Endodermal cell (in vitro differentiated cells): ENCODE results near the gene GTPBP6. TPM values are rescaled to one million over a fixed set of nuclear protein-coding genes. Genes with fewer than 3 reads are reported as not detected.

ENCODE experiments used
- DNase-seq: peaks from one replicate; pipeline ENCODE4 v3.0.0-alpha.2; 2017
- H3K27ac ChIP-seq: 2 replicates; pipeline ENCODE4 v1.5.1; 2013; ENCODE audit warnings: mild to moderate bottlenecking, low read depth, low read length, moderate library complexity
- H3K27me3 ChIP-seq: 2 replicates; pipeline ENCODE4 v1.6.1; 2013; ENCODE audit warnings: mild to moderate bottlenecking, low read length, moderate library complexity; ENCODE audit not compliant: insufficient read depth, control insufficient read depth, poor library complexity, severe bottlenecking
- H3K36me3 ChIP-seq: 2 replicates; pipeline ENCODE4 v1.7.0; 2013; ENCODE audit warnings: mild to moderate bottlenecking, low read length, moderate library complexity; ENCODE audit not compliant: control insufficient read depth, insufficient read depth
- H3K4me1 ChIP-seq: one replicate; pipeline ENCODE4 v1.7.0; 2013; ENCODE audit warnings: low read length; ENCODE audit not compliant: control insufficient read depth, insufficient read depth
- H3K4me3 ChIP-seq: 2 replicates; pipeline ENCODE4 v1.5.1; 2013; ENCODE audit warnings: mild to moderate bottlenecking, low read length, moderate library complexity
- H3K9ac ChIP-seq: 2 replicates; pipeline ENCODE4 v1.6.1; 2013; ENCODE audit warnings: mild to moderate bottlenecking, low read length, moderate library complexity; ENCODE audit not compliant: poor library complexity, severe bottlenecking; ENCODE audit errors: extremely low read depth
- H3K9me3 ChIP-seq: 2 replicates; pipeline ENCODE4 v1.6.1; 2013; ENCODE audit warnings: mild to moderate bottlenecking, low read length, moderate library complexity; ENCODE audit not compliant: control insufficient read depth
- H3K27ac Mint-ChIP-seq: 2 replicates; pipeline ENCODE4 v1.8.0; 2020; ENCODE audit warnings: mixed read lengths
- H3K27me3 Mint-ChIP-seq: 2 replicates; pipeline ENCODE4 v1.8.0; 2021; ENCODE audit warnings: mild to moderate bottlenecking, mixed read lengths; ENCODE audit not compliant: insufficient read depth
- H3K36me3 Mint-ChIP-seq: 2 replicates; pipeline ENCODE4 v1.8.0; 2020; ENCODE audit warnings: low read depth, mixed read lengths
- H3K4me1 Mint-ChIP-seq: 2 replicates; pipeline ENCODE4 v1.8.0; 2020; ENCODE audit warnings: mixed read lengths
- H3K4me3 Mint-ChIP-seq: 2 replicates; pipeline ENCODE4 v1.8.0; 2020; ENCODE audit warnings: mild to moderate bottlenecking, moderate library complexity, mixed read lengths
- H3K9me3 Mint-ChIP-seq: 2 replicates; pipeline ENCODE4 v1.8.0; 2020; ENCODE audit warnings: mild to moderate bottlenecking, mixed read lengths
- CTCF ChIP-seq: fragments of 200-600 bp; sonication (generic); conservative IDR thresholded peaks from 2 replicates; pipeline ENCODE4 v1.5.0; 2021; ENCODE audit warnings: antibody characterized with exemption, mild to moderate bottlenecking
- WGBS, 2 experiments: methylation state at CpG; one replicate each; pipeline versions ENCODE4 v1.1.5 to v1.1.7; 2013; ENCODE audit warnings: missing lambda C conversion rate in 2 of 2, mixed read lengths in 1 of 2; ENCODE audit not compliant: insufficient coverage in 1 of 2, insufficient read length in 1 of 2; 5-methylcytosine and 5-hydroxymethylcytosine counted together
- total RNA-seq, 2 donors: library from RNA; stranded (reverse); fragmentation: NEBNext Ultra II Directional in 1 of 2; extraction: Animal tissue kit (Norgen Biotek cat#: 25700) in 1 of 2; gene quantifications; 2 replicates in 1 of 2; 3 replicates in 1 of 2; pipeline ENCODE4 v1.2.1, GENCODE V29; 2021

The GTPBP6 gene
- total RNA-seq, 2 donors from 2014 or later = 58.8 to 61.0 TPM

GRCh38 chrX:347351-348117 is 28.9 kb upstream of the GTPBP6 start:
- Mint-ChIP-seq H3K36me3 (peaks cover 34% of the 10 kb centered on the region), H3K27me3 (no peaks in the 10 kb centered on the region), H3K9me3 (no peaks in the 10 kb centered on the region), H3K27ac (no peak overlapping the region), H3K4me1 (no peaks in the 10 kb centered on the region), H3K4me3 (no peak overlapping the region)
- Histone ChIP-seq H3K9me3 (no peaks in the 10 kb centered on the region), H3K4me1 (no peaks in the 10 kb centered on the region), H3K4me3 (no peak overlapping the region), H3K27ac (no peak overlapping the region), H3K9ac (no peak overlapping the region), H3K36me3 (peaks cover 10% of the 10 kb centered on the region), H3K27me3 (no peaks in the 10 kb centered on the region)
- no peak for DNase-seq
- no peak for TF ChIP-seq CTCF
- 96 to 97% methylated on average over 41 to 59 of the region's 59 CpGs for WGBS, 2 experiments

GRCh38 chrX:346034-346813 is 27.6 kb upstream of the GTPBP6 start:
- no peaks in the 10 kb centered on the region for H3K27me3 ChIP-seq
- H3K9me3 ChIP-seq = no peaks in the 10 kb centered on the region
- Mint-ChIP-seq H3K27me3 (no peaks in the 10 kb centered on the region), H3K27ac (no peak overlapping the region), H3K36me3 (peaks cover 40% of the 10 kb centered on the region), H3K4me3 (no peak overlapping the region), H3K9me3 (peaks cover 7% of the 10 kb centered on the region), H3K4me1 (no peaks in the 10 kb centered on the region)
- DNase-seq = no peak
- H3K36me3 ChIP-seq = peaks cover 10% of the 10 kb centered on the region
- no peak overlapping the region for H3K4me3 ChIP-seq
- no peaks in the 10 kb centered on the region for H3K4me1 ChIP-seq
- H3K9ac ChIP-seq = no peak overlapping the region
- TF ChIP-seq CTCF = peak; percentile 31
- H3K27ac ChIP-seq = no peak overlapping the region
- 95 to 96% methylated on average over 28 to 74 of the region's 75 CpGs for WGBS, 2 experiments

- Mint-ChIP-seq H3K27ac (no peak overlapping the region), H3K4me1 (no peaks in the 10 kb centered on the region), H3K36me3 (peaks cover 43% of the 10 kb centered on the region), H3K27me3 (no peaks in the 10 kb centered on the region), H3K4me3 (no peak overlapping the region), H3K9me3 (peaks cover 7% of the 10 kb centered on the region)
- no peak for TF ChIP-seq CTCF
- no peaks in the 10 kb centered on the region for H3K27me3 ChIP-seq
- no peak overlapping the region for H3K4me3 ChIP-seq
- no peak for DNase-seq
- H3K36me3 ChIP-seq = peaks cover 14% of the 10 kb centered on the region
- H3K9me3 ChIP-seq = no peaks in the 10 kb centered on the region
- H3K9ac ChIP-seq = no peak overlapping the region
- 95 to 97% methylated on average over 35 to 58 of the region's 63 CpGs for WGBS, 2 experiments
- no peaks in the 10 kb centered on the region for H3K4me1 ChIP-seq
- no peak overlapping the region for H3K27ac ChIP-seq
Measured at GRCh38 chrX:345020-345925, 26.7 kb upstream of the GTPBP6 start.
